GM12878 (cell line): ENCODE results near the gene DIDO1. TPM values are rescaled to one million over a fixed set of nuclear protein-coding genes. Genes with fewer than 3 reads are reported as not detected.

Source experiments
- ATAC-seq: fragments of 200-7000 bp; cut with Tn5 transposase; 3 replicates; pipeline ENCODE4 v1.9.1; 2020; ENCODE audit warnings: mild to moderate bottlenecking, moderate library complexity
- BruUV-seq: library from RNA; stranded (reverse); fragments of 400-500 nt; replicated peaks from 2 replicates; lab custom pipeline; 2021; lab: Mats Ljungman, UMichigan
- CTCF ChIA-PET: fragments of 300-600 bp; sonication (Branson Sonifier 250); formaldehyde crosslinking; extraction: SDS; loops from one replicate; lab custom pipeline; 2021; ENCODE audit warnings: inconsistent platforms; lab: Yijun Ruan, JAX
- POLR2A ChIA-PET: fragments of 350-600 bp; formaldehyde crosslinking; extraction: SDS; loops from one replicate; lab custom pipeline; 2021; ENCODE audit warnings: inconsistent platforms; lab: Charles Lee
- RAD21 ChIA-PET: fragments of 300-600 bp; sonication (Branson Sonifier 250); formaldehyde crosslinking; loops from one replicate; lab custom pipeline; 2023; ENCODE audit warnings: antibody characterized with exemption; ENCODE audit not compliant: unreplicated experiment; lab: Charles Lee
- SMC1A ChIA-PET: fragments of 300-600 bp; sonication (Branson Sonifier 250); formaldehyde crosslinking; loops from one replicate; lab custom pipeline; 2023; ENCODE audit not compliant: unreplicated experiment, uncharacterized antibody; lab: Charles Lee
- DNase-seq: peaks from one replicate; pipeline ENCODE4 v3.0.0-alpha.2; 2011; ENCODE audit warnings: low read depth, low spot score
- FAIRE-seq: peaks from 3 replicates; lab custom pipeline; 2011; peaks lifted over from hg19 to GRCh38; lab: Jason Lieb, UNC
- H2AFZ ChIP-seq: 2 replicates; pipeline ENCODE4 v1.6.0; 2011; ENCODE audit warnings: low read depth, low read length, control low read depth; ENCODE audit not compliant: control insufficient read depth
- H3K27ac ChIP-seq: 2 replicates; pipeline ENCODE4 v1.5.1; 2011; ENCODE audit warnings: control low read depth; ENCODE audit not compliant: control insufficient read depth, insufficient read depth
- H3K27me3 ChIP-seq, 2 experiments: replicated peaks in 1 of 2; 2 replicates each; pipeline versions ENCODE4 v1.6.0 to v1.6.1; 2011; ENCODE audit warnings: low read length in 1 of 2; ENCODE audit not compliant: control insufficient read depth in 2 of 2, insufficient read depth in 2 of 2
- H3K36me3 ChIP-seq, 2 experiments: 2 replicates each; pipeline ENCODE4 v1.5.1; 2011; ENCODE audit warnings: low read length in 1 of 2; ENCODE audit not compliant: control insufficient read depth in 2 of 2, insufficient read depth in 2 of 2
- H3K4me1 ChIP-seq: 2 replicates; pipeline ENCODE4 v1.6.1; 2011; ENCODE audit warnings: mild to moderate bottlenecking, low read length, moderate library complexity, mixed read lengths; ENCODE audit not compliant: control insufficient read depth, insufficient read depth
- H3K4me2 ChIP-seq: 2 replicates; pipeline ENCODE4 v1.6.0; 2011; ENCODE audit warnings: control low read depth; ENCODE audit not compliant: control insufficient read depth, insufficient read depth
- H3K4me3 ChIP-seq: fragments of 200-600 bp; sonication (generic); 2 replicates; pipeline ENCODE4 v1.5.1; 2016
- H3K79me2 ChIP-seq: 2 replicates; pipeline ENCODE4 v1.6.0; 2011; ENCODE audit warnings: low read length; ENCODE audit not compliant: control insufficient read depth, insufficient read depth
- H3K9ac ChIP-seq: 2 replicates; pipeline ENCODE4 v1.8.0; 2011; ENCODE audit warnings: low read length, control low read depth, mixed read lengths; ENCODE audit not compliant: control insufficient read depth, insufficient read depth
- H3K9me3 ChIP-seq: replicated peaks from 3 replicates; pipeline ENCODE4 v1.5.1; 2011; ENCODE audit warnings: mild to moderate bottlenecking, low read length; ENCODE audit not compliant: control insufficient read depth, insufficient read depth
- H4K20me1 ChIP-seq: 2 replicates; pipeline ENCODE4 v1.6.0; 2011; ENCODE audit not compliant: control insufficient read depth, insufficient read depth
- CBFB ChIP-seq: IDR thresholded peaks from 2 replicates; pipeline ENCODE4 v1.6.1; 2016; ENCODE audit warnings: antibody characterized with exemption, low read depth
- ESRRA ChIP-seq: IDR thresholded peaks from 2 replicates; pipeline ENCODE4 v1.6.1; 2012; ENCODE audit warnings: mild to moderate bottlenecking, low read length, improper control_type of control experiment
- IKZF1 ChIP-seq: fragments of 450-650 bp; conservative IDR thresholded peaks from 2 replicates; pipeline ENCODE4 v1.6.1; 2017; ENCODE audit warnings: antibody characterized with exemption, mild to moderate bottlenecking
- LARP7 ChIP-seq: fragments of 450-650 bp; IDR thresholded peaks from 2 replicates; pipeline ENCODE4 v1.6.1; 2017; ENCODE audit warnings: mild to moderate bottlenecking
- NR2F1 ChIP-seq: fragments of 450-650 bp; conservative IDR thresholded peaks from 2 replicates; pipeline ENCODE4 v1.6.1; 2017; ENCODE audit warnings: mild to moderate bottlenecking
- PAX8 ChIP-seq: fragments of 450-650 bp; IDR thresholded peaks from 2 replicates; pipeline ENCODE4 v1.6.1; 2017; ENCODE audit warnings: mild to moderate bottlenecking, moderate library complexity
- POU2F2 ChIP-seq: IDR thresholded peaks from 3 replicates; pipeline ENCODE4 v1.6.1; 2011; ENCODE audit warnings: low read depth, mild to moderate bottlenecking, low read length, borderline replicate concordance
- RBBP5 ChIP-seq: fragments of 200-600 bp; sonication (generic); conservative IDR thresholded peaks from 2 replicates; pipeline ENCODE4 v1.6.1; 2016
- SREBF2 ChIP-seq: IDR thresholded peaks from 2 replicates; pipeline ENCODE4 v1.6.1; 2012; ENCODE audit warnings: mild to moderate bottlenecking, low read length
- TBL1XR1 ChIP-seq: IDR thresholded peaks from 2 replicates; pipeline ENCODE4 v1.6.1; 2012; ENCODE audit warnings: low read depth, low read length, improper control_type of control experiment
- ZNF622 ChIP-seq: fragments of 450-650 bp; IDR thresholded peaks from 2 replicates; pipeline ENCODE4 v1.6.1; 2017; ENCODE audit warnings: mild to moderate bottlenecking, inconsistent platforms
- ZZZ3 ChIP-seq: IDR thresholded peaks from 2 replicates; pipeline ENCODE4 v1.6.1; 2011; ENCODE audit warnings: low read depth; ENCODE audit not compliant: control insufficient read depth, insufficient read length
- WGBS: methylation state at CpG from one replicate; pipeline ENCODE4 v1.1.6; 2016; ENCODE audit warnings: low lambda C conversion rate; ENCODE audit not compliant: insufficient replicate concordance, insufficient coverage; ENCODE audit errors: missing lambda C conversion rate; 5-methylcytosine and 5-hydroxymethylcytosine counted together
- in situ Hi-C: fragments of 300-500 bp; cut with MboI; formaldehyde crosslinking; loops from 9 replicates; pipeline ENCODE4 v1.14.3; 2018; ENCODE audit warnings: mixed read lengths
- intact Hi-C: fragments of 100-400 bp; cut with micrococcal nuclease; formaldehyde crosslinking; loops from one replicate; pipeline ENCODE4 v1.14.2; 2022; ENCODE audit not compliant: unreplicated experiment
- polyA plus RNA-seq, 11 experiments: library from polyadenylated mRNA; depleted of rRNA in 4 of 11; unstranded in 6 of 11; stranded (reverse) in 5 of 11; fragments of >200 nt; fragmentation: Nextera tagmentation in 4 of 11; fragmentation: Illumina TruSeq in 1 of 11; extraction: Ambion mirVana in 4 of 11; extraction: Trizol in 1 of 11; gene quantifications; 1 replicate in 1 of 11; 2 replicates in 10 of 11; pipeline versions ENCODE4 v1.2.1 to v1.2.3, GENCODE V29; 2011 to 2016; ENCODE audit warnings: inconsistent platforms in 2 of 11, missing spikeins in 2 of 11, low read depth in 1 of 11
- total RNA-seq, 4 experiments: library from RNA; depleted of rRNA in 3 of 4; stranded (reverse); fragments of >200 nt in 3 of 4; fragmentation: Illumina TruSeq in 1 of 4; extraction: Trizol in 1 of 4; gene quantifications; 2 replicates each; pipeline versions ENCODE4 v1.2.1 to v1.2.3, GENCODE V29; 2013 to 2021

DIDO1 gene
- total and polyA plus RNA-seq, 10 of the 15 experiments (the other 5 are each of a cell fraction or from before 2014, with no cell fraction given), result 5.5 to 56.4 (median 38.4) TPM

DNA sequence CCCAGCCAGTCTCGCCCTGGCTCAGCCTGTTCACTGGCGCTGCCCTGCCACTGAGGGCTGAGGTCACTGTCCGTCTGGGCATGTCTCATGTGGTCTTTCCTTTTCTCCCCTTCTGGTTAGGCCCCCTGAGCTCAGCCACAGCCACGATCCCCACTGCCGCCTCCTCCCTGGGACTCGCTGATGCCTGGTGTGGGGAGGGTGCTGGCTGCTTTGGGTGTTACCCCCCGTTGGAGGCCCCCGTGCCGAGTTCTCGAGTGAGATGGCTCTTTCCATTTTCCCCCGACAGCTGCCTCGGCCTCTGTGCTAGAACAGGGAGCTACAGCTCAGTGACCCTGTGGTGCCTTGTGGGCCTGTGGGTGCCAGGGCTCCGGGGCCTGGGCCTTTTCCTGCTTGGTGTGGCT, 49.8 kb downstream of the DIDO1 start:
- H3K79me2 ChIP-seq, result no peaks in the 10 kb centered on the region
- TF ChIP-seq SREBF2, result no peak
- no peak for TF ChIP-seq NR2F1
- TF ChIP-seq CBFB, result no peak
- TF ChIP-seq ESRRA, result no peak
- TF ChIP-seq ZNF622, result no peak
- TF ChIP-seq RBBP5, result no peak
- TF ChIP-seq POU2F2, result no peak
- TF ChIP-seq ZZZ3, result no peak
- TF ChIP-seq IKZF1, result no peak
- TF ChIP-seq LARP7, result no peak
- TF ChIP-seq PAX8, result no peak
- no peak for TF ChIP-seq TBL1XR1
- TF ChIP-seq, all 136 proteins: peak for 0
- BruUV-seq, result no TSS peak
- Histone ChIP-seq H3K36me3 (no peaks in the 10 kb centered on the region), H3K9ac (no peak overlapping the region), H3K27ac (no peak overlapping the region), H3K4me1 (no peaks in the 10 kb centered on the region), H3K4me2 (no peak overlapping the region), H3K9me3 (no peaks in the 10 kb centered on the region), H4K20me1 (no peaks in the 10 kb centered on the region), H3K27me3 (no peaks in the 10 kb centered on the region; a peak in 1 of 4 replicates), H2AFZ (no peak overlapping the region), H3K4me3 (no peak overlapping the region)
- RAD21 ChIA-PET, result no interaction called here
- FAIRE-seq, result no peak
- POLR2A ChIA-PET, result interaction anchor here (0.8 kb wide), 1 partner anchor 10 kb away, joined by 3 read pairs; no protein-coding TSS in a partner anchor
- SMC1A ChIA-PET, result no interaction called here
- ATAC-seq, result peak; percentile 50
- intact Hi-C loops (no loop called here), in situ Hi-C loops (no loop called here)
- WGBS, result 78% methylated on average over 10 of the region's 13 CpGs
- no peak for DNase-seq
- CTCF ChIA-PET, result no interaction called here
